ENCODE results near the gene TPMT.

DNA sequence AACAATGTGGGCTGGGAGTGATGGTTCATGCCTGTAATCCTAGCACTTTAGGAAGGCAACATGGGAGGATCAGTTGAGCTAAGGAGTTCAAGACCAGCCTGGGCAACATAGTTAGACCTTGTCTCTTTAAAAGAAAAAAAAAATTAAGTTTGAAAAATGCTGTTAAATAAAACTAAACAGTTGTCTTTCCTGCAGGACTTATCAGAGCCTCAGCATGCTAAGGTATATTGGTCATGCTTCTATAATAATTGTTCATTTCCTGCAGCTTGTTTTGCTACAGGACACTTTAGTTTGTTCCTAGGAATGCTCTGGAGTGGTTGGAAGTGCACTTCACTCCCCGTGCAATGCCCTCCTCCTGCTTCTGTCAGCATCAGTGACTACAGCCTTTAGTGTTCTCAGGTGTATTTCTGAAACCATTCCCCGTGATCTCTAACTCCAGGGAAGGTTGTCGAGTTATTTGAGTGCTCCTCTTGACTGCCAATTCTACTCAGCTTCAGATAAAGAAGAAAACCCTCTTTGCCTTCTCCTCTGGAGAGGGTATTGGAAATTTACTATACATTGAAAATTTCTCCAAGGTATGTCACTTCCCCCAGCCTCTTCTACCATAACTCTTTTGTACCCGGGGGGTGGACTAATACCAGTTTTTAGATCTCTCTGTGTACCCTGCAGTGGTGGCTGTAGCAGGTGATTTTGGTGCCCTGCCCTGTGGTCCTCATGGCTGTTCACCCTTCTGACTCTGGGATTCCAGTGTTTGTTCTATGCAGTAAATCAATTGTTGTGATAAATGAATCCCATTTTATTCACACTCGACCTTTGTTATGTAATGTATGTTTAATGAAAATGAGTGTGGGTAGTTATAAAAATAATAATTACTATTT is 66.2 kb downstream of the TPMT start:
- no peak for TF ChIP-seq POLR2A (IDR thresholded peaks at IDR 0.05)
- TF ChIP-seq, protein P1, sequence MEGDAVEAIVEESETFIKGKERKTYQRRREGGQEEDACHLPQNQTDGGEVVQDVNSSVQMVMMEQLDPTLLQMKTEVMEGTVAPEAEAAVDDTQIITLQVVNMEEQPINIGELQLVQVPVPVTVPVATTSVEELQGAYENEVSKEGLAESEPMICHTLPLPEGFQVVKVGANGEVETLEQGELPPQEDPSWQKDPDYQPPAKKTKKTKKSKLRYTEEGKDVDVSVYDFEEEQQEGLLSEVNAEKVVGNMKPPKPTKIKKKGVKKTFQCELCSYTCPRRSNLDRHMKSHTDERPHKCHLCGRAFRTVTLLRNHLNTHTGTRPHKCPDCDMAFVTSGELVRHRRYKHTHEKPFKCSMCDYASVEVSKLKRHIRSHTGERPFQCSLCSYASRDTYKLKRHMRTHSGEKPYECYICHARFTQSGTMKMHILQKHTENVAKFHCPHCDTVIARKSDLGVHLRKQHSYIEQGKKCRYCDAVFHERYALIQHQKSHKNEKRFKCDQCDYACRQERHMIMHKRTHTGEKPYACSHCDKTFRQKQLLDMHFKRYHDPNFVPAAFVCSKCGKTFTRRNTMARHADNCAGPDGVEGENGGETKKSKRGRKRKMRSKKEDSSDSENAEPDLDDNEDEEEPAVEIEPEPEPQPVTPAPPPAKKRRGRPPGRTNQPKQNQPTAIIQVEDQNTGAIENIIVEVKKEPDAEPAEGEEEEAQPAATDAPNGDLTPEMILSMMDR (IDR thresholded peaks at IDR 0.05): no peak
